Measurements from ENCODE around the gene USP31.

DNA sequence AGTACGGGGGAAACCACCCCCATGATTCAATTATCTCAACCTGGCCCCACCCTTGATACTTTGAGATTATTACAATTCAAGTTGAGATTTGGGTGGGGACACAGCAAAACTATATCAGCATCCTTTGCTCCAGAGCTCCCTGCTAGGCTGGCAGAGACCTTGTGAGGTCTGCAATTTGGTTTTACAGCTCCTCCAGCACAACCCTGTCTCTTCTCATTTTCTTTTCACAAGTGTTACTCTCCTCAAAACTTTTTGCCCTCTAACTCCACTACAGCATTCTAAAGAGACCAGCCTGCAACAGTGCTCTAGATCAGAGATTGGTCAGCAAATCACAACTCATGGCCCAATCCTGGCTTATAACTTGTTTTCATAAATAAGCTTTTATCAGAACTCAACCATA is 114.0 kb downstream of the USP31 start:
- TF ChIP-seq, protein P1, sequence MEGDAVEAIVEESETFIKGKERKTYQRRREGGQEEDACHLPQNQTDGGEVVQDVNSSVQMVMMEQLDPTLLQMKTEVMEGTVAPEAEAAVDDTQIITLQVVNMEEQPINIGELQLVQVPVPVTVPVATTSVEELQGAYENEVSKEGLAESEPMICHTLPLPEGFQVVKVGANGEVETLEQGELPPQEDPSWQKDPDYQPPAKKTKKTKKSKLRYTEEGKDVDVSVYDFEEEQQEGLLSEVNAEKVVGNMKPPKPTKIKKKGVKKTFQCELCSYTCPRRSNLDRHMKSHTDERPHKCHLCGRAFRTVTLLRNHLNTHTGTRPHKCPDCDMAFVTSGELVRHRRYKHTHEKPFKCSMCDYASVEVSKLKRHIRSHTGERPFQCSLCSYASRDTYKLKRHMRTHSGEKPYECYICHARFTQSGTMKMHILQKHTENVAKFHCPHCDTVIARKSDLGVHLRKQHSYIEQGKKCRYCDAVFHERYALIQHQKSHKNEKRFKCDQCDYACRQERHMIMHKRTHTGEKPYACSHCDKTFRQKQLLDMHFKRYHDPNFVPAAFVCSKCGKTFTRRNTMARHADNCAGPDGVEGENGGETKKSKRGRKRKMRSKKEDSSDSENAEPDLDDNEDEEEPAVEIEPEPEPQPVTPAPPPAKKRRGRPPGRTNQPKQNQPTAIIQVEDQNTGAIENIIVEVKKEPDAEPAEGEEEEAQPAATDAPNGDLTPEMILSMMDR (IDR thresholded peaks at IDR 0.05): no peak
- TF ChIP-seq POLR2AphosphoS5 (IDR thresholded peaks at IDR 0.05): no peak

Data from prostate gland (tissue), 2 donors.